HepG2 (cell line): ENCODE results near the gene TMCO6. TPM values are rescaled to one million over a fixed set of nuclear protein-coding genes. Genes with fewer than 3 reads are reported as not detected.

Source experiments
- ADNP ChIP-seq: sonication (generic); formaldehyde crosslinking; IDR thresholded peaks from 2 replicates; pipeline ENCODE4 v1.4.0; 2020; ENCODE audit warnings: missing genetic modification reagents
- AKAP8 ChIP-seq: sonication (generic); formaldehyde crosslinking; IDR thresholded peaks from 2 replicates; pipeline ENCODE4 v1.5.1; 2020; ENCODE audit warnings: mild to moderate bottlenecking, missing genetic modification reagents
- ARID5B ChIP-seq: IDR thresholded peaks from 2 replicates; pipeline ENCODE4 v1.4.0; 2020; ENCODE audit warnings: mild to moderate bottlenecking, missing genetic modification reagents
- DPF2 ChIP-seq: sonication (generic); formaldehyde crosslinking; IDR thresholded peaks from 2 replicates; pipeline ENCODE4 v1.4.0; 2020; ENCODE audit warnings: mild to moderate bottlenecking, low read depth, missing genetic modification reagents, borderline replicate concordance
- HDAC2 ChIP-seq: sonication (generic); formaldehyde crosslinking; IDR thresholded peaks from 2 replicates; pipeline ENCODE4 v1.4.0; 2020; ENCODE audit warnings: missing genetic modification reagents
- HIC2 ChIP-seq: sonication (generic); formaldehyde crosslinking; IDR thresholded peaks from 2 replicates; pipeline ENCODE4 v1.9.0; 2022; ENCODE audit warnings: low read depth, missing genetic modification reagents
- HOXA9 ChIP-seq: sonication (generic); formaldehyde crosslinking; IDR thresholded peaks from 2 replicates; pipeline ENCODE4 v1.8.1; 2022; ENCODE audit warnings: missing genetic modification reagents, mild to moderate bottlenecking, moderate library complexity, borderline replicate concordance
- KDM1A ChIP-seq: IDR thresholded peaks from 2 replicates; pipeline ENCODE4 v1.6.1; 2016; ENCODE audit warnings: missing compliant biosample characterization
- KLF12 ChIP-seq: sonication (generic); formaldehyde crosslinking; IDR thresholded peaks from 2 replicates; pipeline ENCODE4 v1.4.0; 2020; ENCODE audit warnings: missing genetic modification reagents, borderline replicate concordance
- MED1 ChIP-seq: sonication (generic); formaldehyde crosslinking; IDR thresholded peaks from 2 replicates; pipeline ENCODE4 v1.4.0; 2020; ENCODE audit warnings: missing genetic modification reagents
- MLXIP ChIP-seq: sonication (generic); formaldehyde crosslinking; IDR thresholded peaks from 2 replicates; pipeline ENCODE4 v1.9.0; 2021; ENCODE audit warnings: missing genetic modification reagents, borderline replicate concordance
- PAXIP1 ChIP-seq: sonication (generic); formaldehyde crosslinking; conservative IDR thresholded peaks from 2 replicates; pipeline ENCODE4 v1.4.0; 2020; ENCODE audit warnings: mild to moderate bottlenecking, missing genetic modification reagents, moderate library complexity
- SALL1 ChIP-seq: sonication (generic); formaldehyde crosslinking; IDR thresholded peaks from 2 replicates; pipeline ENCODE4 v1.8.0; 2022; ENCODE audit warnings: mild to moderate bottlenecking, missing genetic modification reagents
- ZEB1 ChIP-seq: IDR thresholded peaks from 2 replicates; pipeline ENCODE4 v1.6.1; 2012; ENCODE audit warnings: mild to moderate bottlenecking, low read depth, inconsistent platforms; ENCODE audit not compliant: insufficient replicate concordance
- ZNF431 ChIP-seq: sonication (generic); formaldehyde crosslinking; IDR thresholded peaks from 2 replicates; pipeline ENCODE4 v1.9.0; 2022; ENCODE audit warnings: missing genetic modification reagents, low read depth, mild to moderate bottlenecking, borderline replicate concordance
- ZSCAN20 ChIP-seq: sonication (generic); formaldehyde crosslinking; IDR thresholded peaks from 2 replicates; pipeline ENCODE4 v1.4.0; 2020; ENCODE audit warnings: missing genetic modification reagents, mild to moderate bottlenecking, borderline replicate concordance
- ZSCAN21 ChIP-seq: sonication (generic); formaldehyde crosslinking; IDR thresholded peaks from 2 replicates; pipeline ENCODE4 v1.8.0; 2022; ENCODE audit warnings: mild to moderate bottlenecking, missing genetic modification reagents, moderate library complexity, borderline replicate concordance
- ZSCAN30 ChIP-seq: sonication (generic); formaldehyde crosslinking; IDR thresholded peaks from 2 replicates; pipeline ENCODE4 v1.5.0; 2020; ENCODE audit warnings: mild to moderate bottlenecking, missing genetic modification reagents
- polyA plus RNA-seq, 8 experiments: library from polyadenylated mRNA; depleted of rRNA in 3 of 8; stranded (reverse) in 7 of 8; unstranded in 1 of 8; fragments of >200 nt; fragmentation: Illumina TruSeq in 4 of 8; extraction: Trizol in 4 of 8; gene quantifications; 2 replicates each; pipeline versions ENCODE4 v1.2.1 to v1.2.3, GENCODE V29; 2011 to 2016; ENCODE audit warnings: low read depth in 4 of 8, missing spikeins in 1 of 8, mixed read lengths in 1 of 8; ENCODE audit not compliant: insufficient read depth in 1 of 8
- total RNA-seq, 5 experiments: library from RNA; depleted of rRNA; stranded (reverse); fragments of >200 nt; fragmentation: Illumina TruSeq; extraction: Trizol; gene quantifications; 2 replicates each; pipeline ENCODE4 v1.2.3, GENCODE V29; 2016; ENCODE audit warnings: low read depth in 1 of 5

TMCO6 gene
- total and polyA plus RNA-seq, 2 of the 13 experiments (the other 11 are each of a cell fraction or from before 2014, with no cell fraction given), result 16.6 to 28.2 TPM

- TF ChIP-seq ADNP (CRISPR knock-in tag) (no peak), ZEB1 (no peak), HIC2 (CRISPR knock-in tag) (peak; percentile 46; the same call in 1 of the 2 replicates), PAXIP1 (CRISPR knock-in tag) (peak; percentile 64), MLXIP (no peak), DPF2 (CRISPR knock-in tag) (no peak), HOXA9 (CRISPR knock-in tag) (no peak), ARID5B (CRISPR knock-in tag) (peak; percentile 76), AKAP8 (CRISPR knock-in tag) (no peak), KLF12 (CRISPR knock-in tag) (no peak), ZSCAN30 (CRISPR knock-in tag) (no peak), MED1 (0 out of 2 replicates have a peak, but pooled peaks have one; percentile 38), ZNF431 (CRISPR knock-in tag) (no peak), ZSCAN20 (CRISPR knock-in tag) (no peak), SALL1 (CRISPR knock-in tag) (peak; percentile 67), KDM1A (no peak), HDAC2 (CRISPR knock-in tag) (peak; percentile 26; the same call in 1 of the 2 replicates), ZSCAN21 (CRISPR knock-in tag) (no peak)
Observed at GRCh38 chr5:140633021-140633471, 6.2 kb upstream of the TMCO6 start, which contains the start of gene CD14 (continued).
